Type B pancreatic cell (in vitro differentiated cells): ENCODE data around the gene SDK2. TPM values are rescaled to one million over a fixed set of nuclear protein-coding genes. Genes with fewer than 3 reads are reported as not detected.

Experiments used
- DNase-seq: peaks from one replicate; pipeline ENCODE4 v3.0.0; 2021; ENCODE audit warnings: mixed read lengths; ENCODE audit not compliant: unreplicated experiment; ENCODE audit errors: extremely low spot score
- H3K27ac Mint-ChIP-seq: 2 replicates; pipeline ENCODE4 v1.8.0; 2021; ENCODE audit warnings: mild to moderate bottlenecking, mixed read lengths
- H3K27me3 Mint-ChIP-seq: 2 replicates; pipeline ENCODE4 v1.8.0; 2021; ENCODE audit warnings: mixed read lengths
- H3K36me3 Mint-ChIP-seq: 2 replicates; pipeline ENCODE4 v1.8.0; 2021; ENCODE audit warnings: mixed read lengths
- H3K4me1 Mint-ChIP-seq: one replicate; pipeline ENCODE4 v1.8.0; 2021; ENCODE audit warnings: mixed read lengths; ENCODE audit not compliant: unreplicated experiment
- H3K4me3 Mint-ChIP-seq: 2 replicates; pipeline ENCODE4 v1.8.0; 2021; ENCODE audit warnings: mild to moderate bottlenecking, mixed read lengths
- H3K9me3 Mint-ChIP-seq: 2 replicates; pipeline ENCODE4 v1.8.0; 2021; ENCODE audit warnings: mixed read lengths
- total RNA-seq: library from RNA; stranded (reverse); gene quantifications from 2 replicates; pipeline ENCODE4 v1.2.1, GENCODE V29; 2021; ENCODE audit warnings: low replicate concordance
- TF ChIP-seq, protein P1 (sequence below): fragments of 200-600 bp; sonication (generic); conservative IDR thresholded peaks from 2 replicates; pipeline ENCODE4 v1.5.0; 2021; ENCODE audit warnings: antibody characterized with exemption, mild to moderate bottlenecking

The SDK2 gene
- total RNA-seq, 1 donor from 2014 or later: 47.3 TPM

DNA sequence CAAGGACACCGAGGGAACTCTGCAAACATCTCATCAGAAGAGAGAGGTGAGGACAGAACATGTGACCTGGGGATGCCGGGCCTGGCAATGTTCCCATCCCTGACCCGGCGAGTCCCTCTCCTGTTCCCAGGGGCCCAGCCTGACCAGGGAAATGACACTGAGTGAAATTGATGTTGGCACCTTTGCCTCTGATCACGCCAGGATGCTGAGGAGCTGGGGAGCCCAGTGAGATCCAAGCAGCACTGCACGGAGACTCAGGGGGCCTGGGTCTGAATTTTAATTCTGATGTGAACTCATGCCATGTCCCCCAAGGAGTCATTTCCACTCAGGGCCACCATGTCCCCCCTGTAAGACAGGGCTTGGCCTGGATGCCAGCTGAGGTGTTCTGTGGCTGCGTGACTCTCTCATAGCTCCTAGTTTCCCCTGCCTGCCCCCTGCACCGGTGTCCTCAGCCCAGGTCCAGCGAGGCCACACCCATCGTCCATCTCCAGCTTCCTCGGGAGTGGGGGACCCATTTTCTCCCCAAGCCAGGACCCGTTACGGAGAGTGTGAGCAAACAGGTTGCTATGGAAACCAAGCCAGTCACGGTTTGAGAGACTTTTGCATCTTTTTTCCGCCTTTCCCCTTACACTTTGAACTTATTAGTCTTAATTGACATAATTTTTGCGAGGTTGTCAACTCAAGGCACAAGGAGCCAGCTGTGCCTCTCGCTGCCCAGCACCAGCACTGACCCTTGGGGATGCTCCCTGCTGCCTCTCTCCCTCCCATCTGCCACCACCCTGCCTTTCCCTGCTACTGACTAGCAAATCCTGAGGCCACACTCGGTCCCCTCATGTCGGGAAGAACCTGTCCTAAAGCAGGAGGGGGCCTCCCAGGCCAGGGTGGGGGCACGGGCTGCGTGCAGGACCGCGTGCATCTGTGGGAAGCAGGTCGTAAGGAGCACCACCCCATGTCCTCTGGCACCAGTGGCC is 150.0 kb downstream of the SDK2 start:
- Mint-ChIP-seq H3K27ac (no peak overlapping the region), H3K4me1 (peaks cover 31% of the 10 kb centered on the region), H3K9me3 (no peaks in the 10 kb centered on the region), H3K27me3 (peaks cover 17% of the 10 kb centered on the region), H3K36me3 (no peaks in the 10 kb centered on the region), H3K4me3 (no peak overlapping the region)
- no peak for DNase-seq
- TF ChIP-seq, protein P1, sequence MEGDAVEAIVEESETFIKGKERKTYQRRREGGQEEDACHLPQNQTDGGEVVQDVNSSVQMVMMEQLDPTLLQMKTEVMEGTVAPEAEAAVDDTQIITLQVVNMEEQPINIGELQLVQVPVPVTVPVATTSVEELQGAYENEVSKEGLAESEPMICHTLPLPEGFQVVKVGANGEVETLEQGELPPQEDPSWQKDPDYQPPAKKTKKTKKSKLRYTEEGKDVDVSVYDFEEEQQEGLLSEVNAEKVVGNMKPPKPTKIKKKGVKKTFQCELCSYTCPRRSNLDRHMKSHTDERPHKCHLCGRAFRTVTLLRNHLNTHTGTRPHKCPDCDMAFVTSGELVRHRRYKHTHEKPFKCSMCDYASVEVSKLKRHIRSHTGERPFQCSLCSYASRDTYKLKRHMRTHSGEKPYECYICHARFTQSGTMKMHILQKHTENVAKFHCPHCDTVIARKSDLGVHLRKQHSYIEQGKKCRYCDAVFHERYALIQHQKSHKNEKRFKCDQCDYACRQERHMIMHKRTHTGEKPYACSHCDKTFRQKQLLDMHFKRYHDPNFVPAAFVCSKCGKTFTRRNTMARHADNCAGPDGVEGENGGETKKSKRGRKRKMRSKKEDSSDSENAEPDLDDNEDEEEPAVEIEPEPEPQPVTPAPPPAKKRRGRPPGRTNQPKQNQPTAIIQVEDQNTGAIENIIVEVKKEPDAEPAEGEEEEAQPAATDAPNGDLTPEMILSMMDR: no peak

DNA sequence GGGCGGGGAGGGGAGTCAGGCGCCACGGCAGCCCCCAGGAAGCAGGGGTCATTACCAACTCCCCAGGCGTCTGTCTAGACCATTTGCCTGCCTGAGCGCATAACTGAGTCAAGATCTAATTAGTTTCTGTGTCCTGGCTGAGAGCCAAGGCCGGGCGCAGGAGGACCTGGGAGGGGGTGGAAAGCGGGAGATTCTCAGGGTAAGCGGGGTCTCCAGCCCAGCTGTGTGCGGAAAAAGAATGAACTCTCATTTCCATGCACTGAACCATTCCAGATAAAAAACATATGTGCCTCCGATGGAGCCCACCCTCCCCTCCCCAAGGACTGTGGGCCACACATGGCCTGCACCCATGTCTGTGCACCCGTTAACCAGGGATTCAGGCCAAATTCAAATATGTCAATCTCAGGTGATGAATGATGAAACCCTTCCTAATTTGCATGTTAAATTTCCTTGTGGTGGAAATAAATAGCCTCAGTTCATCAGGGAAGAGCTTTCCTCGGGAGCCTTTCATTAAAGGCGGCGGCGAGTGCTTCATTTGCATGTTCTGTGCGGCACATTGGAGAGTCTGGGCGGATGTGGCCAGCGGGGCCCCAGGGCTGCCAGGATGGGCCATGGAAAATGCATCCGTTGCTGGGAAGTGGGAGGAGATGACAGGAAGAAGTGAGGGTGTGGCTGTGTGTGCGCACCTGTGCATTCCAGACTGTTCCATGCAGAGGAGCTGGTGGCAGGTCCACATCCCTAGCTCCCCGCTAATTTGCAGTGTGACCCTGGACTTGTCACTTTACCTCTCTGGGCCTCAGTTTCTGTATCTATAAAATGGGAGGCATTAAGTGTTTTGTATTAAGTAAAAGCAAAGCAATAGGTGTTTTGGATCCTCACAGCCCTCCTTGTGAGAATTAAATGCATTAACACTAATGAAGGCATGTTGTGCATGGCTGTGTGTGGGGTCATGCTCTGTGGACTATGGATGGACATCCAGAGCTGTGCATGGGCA is 151.1 kb downstream of the SDK2 start:
- peak overlapping the region; percentile 45 for H3K4me3 Mint-ChIP-seq
- H3K27ac Mint-ChIP-seq: no peak overlapping the region
- H3K36me3 Mint-ChIP-seq: no peaks in the 10 kb centered on the region
- no peak for DNase-seq
- TF ChIP-seq, protein P1: no peak
- peaks cover 31% of the 10 kb centered on the region for H3K4me1 Mint-ChIP-seq
- H3K9me3 Mint-ChIP-seq: no peaks in the 10 kb centered on the region
- H3K27me3 Mint-ChIP-seq: peaks cover 17% of the 10 kb centered on the region

DNA sequence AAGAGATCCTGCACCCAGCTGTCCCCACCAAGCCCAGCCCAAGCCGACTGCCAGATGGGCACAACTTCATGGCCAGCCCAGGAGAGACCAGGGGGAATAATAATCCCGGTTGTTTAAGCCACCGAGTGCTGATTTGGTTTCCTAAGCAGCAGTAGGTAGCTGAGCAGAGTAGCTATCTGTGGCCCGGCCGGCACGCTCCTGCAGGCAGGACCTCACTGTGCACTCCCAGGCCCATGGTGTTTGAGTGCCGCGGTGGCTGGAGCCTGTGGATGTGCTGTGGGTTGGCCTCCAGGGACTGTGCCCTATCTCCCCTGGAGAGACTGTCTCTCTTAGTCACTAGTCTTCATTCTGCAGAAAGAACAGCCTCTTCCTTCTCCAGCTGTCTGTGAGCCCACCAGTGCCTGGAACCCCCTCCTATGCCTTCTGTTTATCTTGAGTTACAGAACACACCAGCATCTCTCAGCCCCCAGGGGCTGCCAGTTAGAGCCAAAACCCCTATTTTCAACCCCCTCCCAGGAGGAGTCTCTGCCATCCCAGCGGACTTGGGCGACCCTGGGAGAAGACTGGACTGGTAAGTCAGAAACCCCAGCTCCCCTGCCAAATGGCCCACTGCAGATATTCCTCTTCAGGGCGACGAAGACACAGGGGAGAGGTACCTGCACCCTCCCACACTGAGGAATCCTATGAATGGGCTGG is 152.0 kb downstream of the SDK2 start:
- H3K9me3 Mint-ChIP-seq: no peaks in the 10 kb centered on the region
- no peaks in the 10 kb centered on the region for H3K36me3 Mint-ChIP-seq
- no peak for DNase-seq
- no peak overlapping the region for H3K27ac Mint-ChIP-seq
- TF ChIP-seq, protein P1: no peak
- peaks cover 13% of the 10 kb centered on the region for H3K27me3 Mint-ChIP-seq
- no peak overlapping the region for H3K4me3 Mint-ChIP-seq
- H3K4me1 Mint-ChIP-seq: peaks cover 29% of the 10 kb centered on the region

DNA sequence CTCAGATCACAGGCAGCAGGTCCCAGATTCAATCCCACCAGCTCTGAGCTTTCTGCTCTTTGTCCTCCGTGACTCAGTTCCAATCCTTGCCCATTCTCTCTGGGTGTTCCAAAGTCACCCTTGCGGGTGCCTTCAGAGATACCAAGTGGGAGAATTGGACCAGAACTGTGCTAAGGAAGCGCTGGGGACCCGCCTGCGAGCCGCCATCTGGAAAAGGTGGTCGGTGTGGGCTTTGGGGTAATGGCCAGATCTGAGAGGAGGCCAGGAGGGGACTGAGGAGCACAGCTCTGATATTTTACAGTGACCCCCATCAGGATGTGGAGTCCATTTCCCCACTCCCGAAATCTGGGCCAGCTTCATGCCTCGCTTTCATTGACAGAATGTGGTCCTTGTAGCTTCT is 152.6 kb downstream of the SDK2 start:
- Mint-ChIP-seq H3K9me3 (no peaks in the 10 kb centered on the region), H3K27me3 (peaks cover 12% of the 10 kb centered on the region), H3K36me3 (no peaks in the 10 kb centered on the region), H3K4me3 (no peak overlapping the region), H3K27ac (no peak overlapping the region), H3K4me1 (peaks cover 27% of the 10 kb centered on the region)
- DNase-seq: no peak
- TF ChIP-seq, protein P1: no peak

DNA sequence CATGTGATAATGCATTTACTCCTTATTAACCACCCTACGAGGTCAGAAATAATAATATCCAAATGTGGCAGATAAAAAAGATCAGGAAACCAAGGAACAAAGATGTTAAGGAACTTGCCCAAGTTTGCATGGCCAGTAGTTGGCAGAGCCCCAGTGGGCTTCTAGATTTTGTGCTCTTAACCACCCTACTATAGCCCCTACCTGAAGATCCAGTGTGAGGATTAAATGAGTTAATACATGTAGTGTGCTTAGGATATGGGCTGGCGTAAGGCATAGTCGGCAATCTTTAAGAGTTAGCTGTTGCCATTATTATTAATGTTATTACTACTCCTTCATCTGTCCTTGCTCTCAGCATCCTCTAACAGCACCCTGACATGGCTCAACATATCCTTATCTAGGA is 153.4 kb downstream of the SDK2 start:
- Mint-ChIP-seq H3K4me1 (peaks cover 26% of the 10 kb centered on the region), H3K9me3 (no peaks in the 10 kb centered on the region), H3K27me3 (peaks cover 12% of the 10 kb centered on the region), H3K4me3 (no peak overlapping the region), H3K27ac (no peak overlapping the region), H3K36me3 (peaks cover 3% of the 10 kb centered on the region)
- DNase-seq: no peak
- TF ChIP-seq, protein P1: no peak
